OCI-LY7 (cell line): ENCODE results near the gene CIB4. TPM values are rescaled to one million over a fixed set of nuclear protein-coding genes. Genes with fewer than 3 reads are reported as not detected.

Experiments used
- BruUV-seq: library from RNA; stranded (reverse); fragments of 400-500 nt; replicated peaks from 2 replicates; lab custom pipeline; 2021; lab: Mats Ljungman, UMichigan
- CTCF ChIA-PET: fragments of 300-600 bp; sonication (Branson Sonifier 250); formaldehyde crosslinking; loops from one replicate; lab custom pipeline; 2022; ENCODE audit warnings: antibody characterized with exemption; ENCODE audit not compliant: unreplicated experiment; lab: Charles Lee
- POLR2A ChIA-PET: fragments of 300-600 bp; sonication (Branson Sonifier 250); formaldehyde crosslinking; loops from one replicate; lab custom pipeline; 2022; ENCODE audit warnings: antibody characterized with exemption; lab: Charles Lee
- DNase-seq: peaks from one replicate; pipeline ENCODE4 v3.0.0-alpha.2; 2015; ENCODE audit warnings: low spot score
- H2AFZ ChIP-seq: fragments of 200-600 bp; sonication (generic), shearing (Covaris generic); 2 replicates; pipeline ENCODE4 v1.6.1; 2014; ENCODE audit warnings: mild to moderate bottlenecking, antibody characterized with exemption, low read length, moderate library complexity
- H3K27ac ChIP-seq: fragments of 200-600 bp; sonication (generic); 2 replicates; pipeline ENCODE4 v1.5.1; 2014; ENCODE audit warnings: mixed run types, low read depth, mild to moderate bottlenecking, moderate library complexity, low read length, inconsistent platforms; ENCODE audit not compliant: poor library complexity, severe bottlenecking
- H3K36me3 ChIP-seq: fragments of 200-600 bp; sonication (generic); 2 replicates; pipeline ENCODE4 v1.6.1; 2014; ENCODE audit warnings: mild to moderate bottlenecking, antibody characterized with exemption, low read length, moderate library complexity, mixed read lengths; ENCODE audit not compliant: insufficient read depth
- H3K4me1 ChIP-seq: fragments of 200-600 bp; sonication (generic); 2 replicates; pipeline ENCODE4 v1.5.1; 2014; ENCODE audit warnings: mild to moderate bottlenecking, low read length; ENCODE audit not compliant: insufficient read depth, poor library complexity, severe bottlenecking
- H3K4me2 ChIP-seq: fragments of 200-600 bp; sonication (generic); 2 replicates; pipeline ENCODE4 v1.6.1; 2014; ENCODE audit warnings: mild to moderate bottlenecking, low read length
- H3K4me3 ChIP-seq: fragments of 200-600 bp; sonication (generic); 2 replicates; pipeline ENCODE4 v1.5.1; 2014; ENCODE audit warnings: mild to moderate bottlenecking, low read depth, low read length; ENCODE audit not compliant: poor library complexity, severe bottlenecking
- H3K79me2 ChIP-seq: fragments of 200-600 bp; sonication (generic); 2 replicates; pipeline ENCODE4 v1.6.1; 2016; ENCODE audit warnings: low read depth, mild to moderate bottlenecking, low read length, moderate library complexity, mixed read lengths; ENCODE audit not compliant: insufficient read depth
- H3K9me2 ChIP-seq: fragments of 200-600 bp; sonication (generic); 2 replicates; pipeline ENCODE4 v1.6.1; 2016; ENCODE audit warnings: mild to moderate bottlenecking, low read length, mixed read lengths; ENCODE audit not compliant: insufficient read depth
- H3K9me3 ChIP-seq: fragments of 200-600 bp; sonication (generic); 2 replicates; pipeline ENCODE4 v1.6.1; 2014; ENCODE audit warnings: mild to moderate bottlenecking, mixed run types, low read length, mixed read lengths
- H4K20me1 ChIP-seq: fragments of 200-600 bp; sonication (generic); 2 replicates; pipeline ENCODE4 v1.6.1; 2014; ENCODE audit warnings: mild to moderate bottlenecking, antibody characterized with exemption, low read length, moderate library complexity, mixed read lengths; ENCODE audit not compliant: insufficient read depth
- CTCF ChIP-seq: fragments of 200-600 bp; sonication (generic); conservative IDR thresholded peaks from 2 replicates; pipeline ENCODE4 v1.5.1; 2014; ENCODE audit warnings: mild to moderate bottlenecking, antibody characterized with exemption, low read length, moderate library complexity, mixed read lengths
- EZH2phosphoT487 ChIP-seq: fragments of 200-600 bp; sonication (generic); IDR thresholded peaks from 2 replicates; pipeline ENCODE4 v1.6.1; 2018; ENCODE audit warnings: low read depth, borderline replicate concordance, mild to moderate bottlenecking, mixed run types, antibody characterized with exemption, low read length, moderate library complexity, mixed read lengths
- intact Hi-C: fragments of 100-400 bp; cut with micrococcal nuclease; formaldehyde crosslinking; loops from one replicate; pipeline ENCODE4 v1.10.0; 2022; ENCODE audit not compliant: unreplicated experiment
- total RNA-seq, 2 experiments: library from RNA; depleted of rRNA in 1 of 2; stranded (reverse); fragments of >200 nt in 1 of 2; shearing (Covaris generic) in 1 of 2; gene quantifications; 2 replicates each; pipeline ENCODE4 v1.2.3, GENCODE V29; 2014 to 2022

CIB4 gene
- total RNA-seq, 2 experiments from 2014 or later: not detected

- no peak overlapping the region for H3K27ac ChIP-seq
- H4K20me1 ChIP-seq: no peaks in the 10 kb centered on the region
- ChIA-PET POLR2A (no interaction called here), CTCF (no interaction called here)
- no peaks in the 10 kb centered on the region for H3K79me2 ChIP-seq
- TF ChIP-seq CTCF (no peak), EZH2phosphoT487 (no peak)
- intact Hi-C loops: no loop called here
- no peak for DNase-seq
- no peak overlapping the region for H2AFZ ChIP-seq
- no peaks in the 10 kb centered on the region for H3K4me1 ChIP-seq
- H3K4me2 ChIP-seq: no peak overlapping the region
- H3K9me2 ChIP-seq: no peaks in the 10 kb centered on the region
- H3K9me3 ChIP-seq: no peaks in the 10 kb centered on the region
- H3K4me3 ChIP-seq: no peak overlapping the region
- H3K36me3 ChIP-seq: no peaks in the 10 kb centered on the region
- no TSS peak for BruUV-seq
Measured at GRCh38 chr2:26618611-26619010, 22.6 kb downstream of the CIB4 start.

DNA sequence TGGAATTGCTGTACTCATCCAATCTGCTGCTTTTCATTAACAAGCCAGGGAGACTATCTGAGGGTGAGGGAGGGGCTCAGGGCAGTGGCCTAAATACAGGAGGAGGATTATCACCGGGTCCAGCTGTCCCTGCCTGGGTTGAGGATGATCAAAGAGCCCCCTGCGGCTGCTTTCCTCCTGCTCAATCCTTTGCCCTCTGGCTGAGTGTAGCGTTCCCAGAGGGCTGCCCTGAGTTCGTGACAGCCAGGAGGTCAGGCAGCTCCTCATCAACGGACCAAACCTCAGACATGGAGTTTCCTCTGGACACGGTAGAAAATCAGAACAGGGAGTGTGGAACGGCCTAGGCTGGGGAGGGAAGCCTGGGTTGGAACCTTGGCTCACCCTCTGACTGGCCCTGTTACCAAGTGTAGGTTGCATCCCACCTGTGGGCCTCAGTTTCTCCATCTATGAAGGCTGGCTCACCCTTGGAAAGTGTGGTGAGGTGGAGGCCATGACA lies 23.5 kb downstream of the CIB4 start:
- Histone ChIP-seq H3K27ac (no peak overlapping the region), H3K36me3 (no peaks in the 10 kb centered on the region), H3K79me2 (no peaks in the 10 kb centered on the region), H3K9me2 (no peaks in the 10 kb centered on the region), H3K4me2 (no peak overlapping the region), H3K4me3 (no peak overlapping the region), H4K20me1 (no peaks in the 10 kb centered on the region), H3K9me3 (no peaks in the 10 kb centered on the region), H3K4me1 (no peaks in the 10 kb centered on the region), H2AFZ (no peak overlapping the region)
- POLR2A ChIA-PET: no interaction called here
- no TSS peak for BruUV-seq
- intact Hi-C loops: no loop called here
- no peak for TF ChIP-seq CTCF
- no peak for TF ChIP-seq EZH2phosphoT487
- DNase-seq: no peak
- CTCF ChIA-PET: no interaction called here

GRCh38 chr2:26616706-26617587 lies 24.2 kb downstream of the CIB4 start:
- H3K4me2 ChIP-seq: no peak overlapping the region

More at GRCh38 chr2:26616706-26617587, 24.2 kb downstream of the CIB4 start:
- no peaks in the 10 kb centered on the region for H3K9me3 ChIP-seq
- POLR2A ChIA-PET: interaction anchor here (0.8 kb wide), 1 partner anchor 17 kb away, joined by 4 read pairs; no protein-coding TSS in a partner anchor
- no peak for DNase-seq
- H3K27ac ChIP-seq: no peak overlapping the region
- intact Hi-C loops: no loop called here
- no peaks in the 10 kb centered on the region for H3K9me2 ChIP-seq
- H3K4me3 ChIP-seq: no peak overlapping the region
- CTCF ChIA-PET: interaction anchor here (1.3 kb wide), 1 partner anchor 10 kb away, joined by 3 read pairs; no protein-coding TSS in a partner anchor
- H3K36me3 ChIP-seq: no peaks in the 10 kb centered on the region
- H3K4me1 ChIP-seq: no peaks in the 10 kb centered on the region
- no peaks in the 10 kb centered on the region for H3K79me2 ChIP-seq
- no peak overlapping the region for H2AFZ ChIP-seq
- no peaks in the 10 kb centered on the region for H4K20me1 ChIP-seq
- no TSS peak for BruUV-seq
- no peak for TF ChIP-seq EZH2phosphoT487
